Stimulated activated CD4-positive, alpha-beta T cell treated with anti-CD3 and anti-CD28 coated beads, Interleukin-1b, Interleukin-23, amount 100 ng/mL, for 4 hours (primary cell): Measurements from ENCODE around the gene SLC38A2.
"Not testable (repeated sequence)": the region's sequence is repeated elsewhere in the genome, so short reads cannot be mapped to it uniquely, and the experiment has no call there.

Experiments
- DNase-seq, 2 donors: peaks; one replicate each; pipeline ENCODE4 v3.0.0-alpha.2; 2020; ENCODE audit warnings: low read depth in 2 of 2

SLC38A2 gene

GRCh38 chr12:46360908-46361666 is 11.5 kb downstream of the SLC38A2 start:
- DNase-seq, result no peak

- no peak for DNase-seq
These were observed 12.2 kb downstream of the SLC38A2 start for GRCh38 chr12:46360370-46360769.

GRCh38 chr12:46359667-46360280 is 12.8 kb downstream of the SLC38A2 start:
- no peak for DNase-seq

- DNase-seq, result no peak
These were observed 13.5 kb downstream of the SLC38A2 start for GRCh38 chr12:46358791-46359666.

- no peak for DNase-seq
These were observed 14.3 kb downstream of the SLC38A2 start for GRCh38 chr12:46358325-46358700.

GRCh38 chr12:46357438-46358324 is 14.9 kb downstream of the SLC38A2 start:
- DNase-seq, result no peak

- no peak for DNase-seq
These were observed 15.7 kb downstream of the SLC38A2 start for GRCh38 chr12:46356655-46357437.

- no peak for DNase-seq
These were observed 17.8 kb downstream of the SLC38A2 start for GRCh38 chr12:46354802-46355199.

- no peak for DNase-seq
These were observed 18.3 kb downstream of the SLC38A2 start for GRCh38 chr12:46354111-46354801.

GRCh38 chr12:46351886-46352650 is 20.5 kb downstream of the SLC38A2 start:
- no peak for DNase-seq

GRCh38 chr12:46351138-46351537 is 21.4 kb downstream of the SLC38A2 start:
- no peak for DNase-seq

GRCh38 chr12:46349253-46349652 is 23.3 kb downstream of the SLC38A2 start:
- no peak for DNase-seq

GRCh38 chr12:46343118-46343852 is 29.3 kb downstream of the SLC38A2 start:
- no peak for DNase-seq

GRCh38 chr12:46342562-46343033 is 30.0 kb downstream of the SLC38A2 start:
- peak in 1 of 2 donors; percentile 26 for DNase-seq

- no peak for DNase-seq
These were observed 33.5 kb downstream of the SLC38A2 start for GRCh38 chr12:46339051-46339450.

- DNase-seq, result no peak
These were observed 40.3 kb downstream of the SLC38A2 start for GRCh38 chr12:46332260-46332659.

GRCh38 chr12:46325075-46325474 is 47.5 kb downstream of the SLC38A2 start:
- not testable (repeated sequence) for DNase-seq

- no peak for DNase-seq
These were observed 51.8 kb downstream of the SLC38A2 start for GRCh38 chr12:46320731-46321130.
